ENCODE results near the gene ZNF835. TPM values are rescaled to one million over a fixed set of nuclear protein-coding genes. Genes with fewer than 3 reads are reported as not detected.

Gene ZNF835
- total RNA-seq, 1 experiment from 2014 or later, result 3.2 TPM

- Histone ChIP-seq H3K27me3 (replicated peaks; ENCODE audit: insufficient read depth, low read depth, low read length, poor library complexity) (no peaks in the 10 kb centered on the region), H3K4me3 (ENCODE audit: low read depth, low read length, poor library complexity, severe bottlenecking) (no peak overlapping the region), H3K9me3 (ENCODE audit: low read depth, low read length, poor library complexity, severe bottlenecking) (no peaks in the 10 kb centered on the region), H3K4me1 (ENCODE audit: insufficient read depth, low read length, poor library complexity, severe bottlenecking) (no peaks in the 10 kb centered on the region), H3K36me3 (ENCODE audit: insufficient read depth, low read length, poor library complexity, severe bottlenecking) (no peaks in the 10 kb centered on the region), H3K27ac (ENCODE audit: low read depth, low read length, poor library complexity, severe bottlenecking) (no peak overlapping the region)
- TF ChIP-seq EZH2 (IDR thresholded peaks at IDR 0.05; ENCODE audit: borderline replicate concordance, low read depth, low read length, poor library complexity, severe bottlenecking), result no peak
- no peak for TF ChIP-seq CTCF (conservative IDR thresholded peaks at IDR 0.05; ENCODE audit: low read depth, low read length)
- intact Hi-C loops (cut with micrococcal nuclease; ENCODE audit: unreplicated experiment), result no loop called here
- ChIA-PET CTCF (no interaction called here), POLR2A (ENCODE audit: low non-redundant PET) (no interaction called here)
- no TSS peak for BruUV-seq (replicated peaks)
- DNase-seq (ENCODE audit: low spot score), result no peak
These were observed 41.2 kb upstream of the ZNF835 start for GRCh38 chr19:56712611-56713276.

GRCh38 chr19:56710437-56710836 is 38.9 kb upstream of the ZNF835 start:
- intact Hi-C loops (cut with micrococcal nuclease; ENCODE audit: unreplicated experiment), result no loop called here
- no peak for DNase-seq (ENCODE audit: low spot score)
- H3K27ac ChIP-seq (ENCODE audit: low read depth, low read length, poor library complexity, severe bottlenecking), result no peak overlapping the region
- H3K36me3 ChIP-seq (ENCODE audit: insufficient read depth, low read length, poor library complexity, severe bottlenecking), result no peaks in the 10 kb centered on the region
- CTCF ChIA-PET, result no interaction called here
- no peak overlapping the region for H3K4me3 ChIP-seq (ENCODE audit: low read depth, low read length, poor library complexity, severe bottlenecking)
- TF ChIP-seq CTCF (conservative IDR thresholded peaks at IDR 0.05; ENCODE audit: low read depth, low read length) (no peak), EZH2 (IDR thresholded peaks at IDR 0.05; ENCODE audit: borderline replicate concordance, low read depth, low read length, poor library complexity, severe bottlenecking) (no peak)
- no peaks in the 10 kb centered on the region for H3K27me3 ChIP-seq (replicated peaks; ENCODE audit: insufficient read depth, low read depth, low read length, poor library complexity)
- H3K4me1 ChIP-seq (ENCODE audit: insufficient read depth, low read length, poor library complexity, severe bottlenecking), result no peaks in the 10 kb centered on the region
- BruUV-seq (replicated peaks), result no TSS peak
- POLR2A ChIA-PET (ENCODE audit: low non-redundant PET), result interaction anchor here (0.6 kb wide), 1 partner anchor 126 kb away, joined by 3 read pairs; no protein-coding TSS in a partner anchor
- H3K9me3 ChIP-seq (ENCODE audit: low read depth, low read length, poor library complexity, severe bottlenecking), result no peaks in the 10 kb centered on the region

- Histone ChIP-seq H3K36me3 (ENCODE audit: insufficient read depth, low read length, poor library complexity, severe bottlenecking) (no peaks in the 10 kb centered on the region), H3K9me3 (ENCODE audit: low read depth, low read length, poor library complexity, severe bottlenecking) (no peaks in the 10 kb centered on the region), H3K27me3 (replicated peaks; ENCODE audit: insufficient read depth, low read depth, low read length, poor library complexity) (no peaks in the 10 kb centered on the region), H3K27ac (ENCODE audit: low read depth, low read length, poor library complexity, severe bottlenecking) (no peak overlapping the region), H3K4me3 (ENCODE audit: low read depth, low read length, poor library complexity, severe bottlenecking) (no peak overlapping the region), H3K4me1 (ENCODE audit: insufficient read depth, low read length, poor library complexity, severe bottlenecking) (no peaks in the 10 kb centered on the region)
- CTCF ChIA-PET, result no interaction called here
- BruUV-seq (replicated peaks), result no TSS peak
- no peak for DNase-seq (ENCODE audit: low spot score)
- POLR2A ChIA-PET (ENCODE audit: low non-redundant PET), result no interaction called here
- no peak for TF ChIP-seq EZH2 (IDR thresholded peaks at IDR 0.05; ENCODE audit: borderline replicate concordance, low read depth, low read length, poor library complexity, severe bottlenecking)
- TF ChIP-seq CTCF (conservative IDR thresholded peaks at IDR 0.05; ENCODE audit: low read depth, low read length), result no peak
- intact Hi-C loops (cut with micrococcal nuclease; ENCODE audit: unreplicated experiment), result no loop called here
These were observed 36.3 kb upstream of the ZNF835 start for GRCh38 chr19:56707821-56708220.
